Neuronal stem cell (in vitro differentiated cells): ENCODE data around the gene ATF6B.

Experiments used
- DNase-seq: peaks from one replicate; pipeline ENCODE4 v3.0.0-alpha.2; 2013; ENCODE audit warnings: low spot score
- H2AFZ ChIP-seq: one replicate; pipeline ENCODE4 v1.6.1; 2013; ENCODE audit warnings: mild to moderate bottlenecking, low read length, inconsistent platforms
- H2AK5ac ChIP-seq: 2 replicates; pipeline ENCODE4 v1.6.1; 2013; ENCODE audit warnings: low read depth, mild to moderate bottlenecking, inconsistent platforms, low read length, moderate library complexity, mixed read lengths
- H2BK120ac ChIP-seq: 2 replicates; pipeline ENCODE4 v1.6.1; 2013; ENCODE audit warnings: low read depth, mild to moderate bottlenecking, inconsistent platforms, low read length, moderate library complexity, mixed read lengths
- H2BK12ac ChIP-seq: one replicate; pipeline ENCODE4 v1.6.1; 2013; ENCODE audit warnings: low read length, inconsistent platforms
- H2BK15ac ChIP-seq: 2 replicates; pipeline ENCODE4 v1.6.1; 2013; ENCODE audit warnings: mild to moderate bottlenecking, low read length, inconsistent platforms, mixed read lengths
- H2BK5ac ChIP-seq: one replicate; pipeline ENCODE4 v1.6.1; 2013; ENCODE audit warnings: inconsistent platforms, mild to moderate bottlenecking, low read length, moderate library complexity
- H3K14ac ChIP-seq: one replicate; pipeline ENCODE4 v1.6.1; 2013; ENCODE audit warnings: low read length, inconsistent platforms
- H3K18ac ChIP-seq: 2 replicates; pipeline ENCODE4 v1.6.1; 2013; ENCODE audit warnings: low read length, inconsistent platforms
- H3K23ac ChIP-seq: 2 replicates; pipeline ENCODE4 v1.6.1; 2013; ENCODE audit warnings: low read depth, mild to moderate bottlenecking, mixed read lengths, low read length, inconsistent platforms; ENCODE audit not compliant: poor library complexity
- H3K27ac ChIP-seq: replicated peaks from 3 replicates; pipeline ENCODE4 v1.5.1; 2013; ENCODE audit warnings: low read length, inconsistent platforms
- H3K27me3 ChIP-seq, 3 experiments: 2 replicates each; pipeline ENCODE4 v1.6.1; 2013; ENCODE audit warnings: low read length in 3 of 3, mild to moderate bottlenecking in 2 of 3, inconsistent platforms in 1 of 3, low read depth in 1 of 3, mixed read lengths in 1 of 3, moderate library complexity in 1 of 3; ENCODE audit not compliant: control insufficient read depth in 3 of 3, insufficient read depth in 3 of 3
- H3K36me3 ChIP-seq, 2 donors: replicated peaks in 1 of 2; 2 replicates each; pipeline ENCODE4 v1.6.1; 2013; ENCODE audit warnings: low read length in 2 of 2; ENCODE audit not compliant: control insufficient read depth in 2 of 2, insufficient read depth in 2 of 2
- H3K4ac ChIP-seq: 2 replicates; pipeline ENCODE4 v1.6.1; 2013; ENCODE audit warnings: inconsistent platforms, mild to moderate bottlenecking, low read length, moderate library complexity
- H3K4me1 ChIP-seq, 2 donors: 1 replicate in 1 of 2; 2 replicates in 1 of 2; pipeline ENCODE4 v1.6.1; 2013; ENCODE audit warnings: low read length in 2 of 2, low read depth in 1 of 2; ENCODE audit not compliant: control insufficient read depth in 2 of 2, insufficient read depth in 1 of 2
- H3K4me2 ChIP-seq: one replicate; pipeline ENCODE4 v1.6.1; 2013; ENCODE audit warnings: mild to moderate bottlenecking, low read length, inconsistent platforms; ENCODE audit not compliant: insufficient read depth, poor library complexity, severe bottlenecking
- H3K4me3 ChIP-seq, 2 donors: 2 replicates each; pipeline ENCODE4 v1.5.1; 2013; ENCODE audit warnings: low read length in 2 of 2, mild to moderate bottlenecking in 2 of 2, inconsistent platforms in 1 of 2, moderate library complexity in 1 of 2
- H3K79me1 ChIP-seq: one replicate; pipeline ENCODE4 v1.6.1; 2013; ENCODE audit warnings: low read depth, mild to moderate bottlenecking, inconsistent platforms, low read length, moderate library complexity
- H3K9ac ChIP-seq: one replicate; pipeline ENCODE4 v1.6.1; 2013; ENCODE audit warnings: mild to moderate bottlenecking, low read depth, low read length, inconsistent platforms; ENCODE audit not compliant: poor library complexity
- H3K9me3 ChIP-seq, 2 donors: replicated peaks in 1 of 2; 2 replicates each; pipeline versions ENCODE3 to v1.6.1; 2013; ENCODE audit warnings: low read length in 2 of 2, mild to moderate bottlenecking in 2 of 2, inconsistent platforms in 1 of 2, low read depth in 1 of 2, mixed read lengths in 1 of 2, moderate library complexity in 1 of 2; ENCODE audit not compliant: control insufficient read depth in 2 of 2, insufficient read depth in 1 of 2
- H4K8ac ChIP-seq: one replicate; pipeline ENCODE4 v1.6.1; 2013; ENCODE audit warnings: low read depth, mild to moderate bottlenecking, inconsistent platforms, low read length, moderate library complexity
- H4K91ac ChIP-seq: one replicate; pipeline ENCODE4 v1.6.1; 2013; ENCODE audit warnings: low read length, low read depth, mild to moderate bottlenecking, inconsistent platforms; ENCODE audit not compliant: poor library complexity
- WGBS, 2 donors: extraction: QIAGEN DNeasy Blood & Tissue Kit; methylation state at CpG; one replicate each; pipeline ENCODE4 v1.1.7; 2013; ENCODE audit warnings: missing lambda C conversion rate in 2 of 2, mixed read lengths in 1 of 2; ENCODE audit not compliant: insufficient read length in 2 of 2, insufficient replicate concordance in 1 of 2; ENCODE audit errors: extremely low coverage in 2 of 2; 5-methylcytosine and 5-hydroxymethylcytosine counted together

Gene ATF6B

DNA sequence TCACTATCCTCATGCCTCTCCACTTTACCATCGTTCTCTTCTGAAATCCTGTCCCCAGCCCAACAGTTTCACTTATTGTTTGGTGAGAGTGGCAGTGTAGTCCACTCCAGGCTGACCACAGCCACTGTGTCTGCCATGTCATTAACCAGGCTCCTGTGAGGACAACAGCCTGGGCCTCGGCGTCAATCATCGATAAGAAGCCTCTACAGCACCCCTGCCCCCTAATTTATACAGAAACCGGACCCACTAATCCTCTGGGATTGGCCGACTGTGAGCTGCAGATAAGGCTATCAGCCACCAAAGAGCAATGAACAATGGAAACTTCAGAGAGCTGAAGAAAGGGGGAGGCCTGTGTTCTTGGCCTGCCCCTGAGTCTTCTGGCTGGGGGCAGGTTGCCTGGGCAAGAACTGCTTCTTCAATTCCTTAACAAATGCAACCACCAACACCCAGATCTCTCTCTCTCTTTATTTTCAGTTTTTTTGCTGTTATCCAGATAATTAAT, 39.8 kb upstream of the ATF6B start:
- Histone ChIP-seq H2AK5ac (peak overlapping the region; percentile 61), H2BK15ac (peak overlapping the region; percentile 45), H3K36me3 (peaks cover 40 to 82% of the 10 kb centered on the region in 2 donors), H4K8ac (no peak overlapping the region), H3K9me3 (no peaks in the 10 kb centered on the region), H3K9ac (no peak overlapping the region), H3K23ac (peak overlapping the region; percentile 67), H2AFZ (no peak overlapping the region), H3K14ac (no peak overlapping the region), H3K4ac (no peak overlapping the region), H3K4me1 (peaks cover 0 to 32% of the 10 kb centered on the region in 2 donors), H2BK120ac (no peak overlapping the region), H3K27me3 (no peaks in the 10 kb centered on the region), H3K79me1 (peaks cover 7% of the 10 kb centered on the region), H2BK12ac (no peak overlapping the region), H3K18ac (no peak overlapping the region), H3K4me3 (no peak overlapping the region), H3K4me2 (peak overlapping the region; percentile 21), H3K27ac (peak overlapping the region; percentile 85), H4K91ac (no peak overlapping the region), H2BK5ac (peak overlapping the region; percentile 43)
- no peak for DNase-seq
- WGBS, 2 donors, result no CpG with 5 or more reads among the region's 6 CpGs

DNA sequence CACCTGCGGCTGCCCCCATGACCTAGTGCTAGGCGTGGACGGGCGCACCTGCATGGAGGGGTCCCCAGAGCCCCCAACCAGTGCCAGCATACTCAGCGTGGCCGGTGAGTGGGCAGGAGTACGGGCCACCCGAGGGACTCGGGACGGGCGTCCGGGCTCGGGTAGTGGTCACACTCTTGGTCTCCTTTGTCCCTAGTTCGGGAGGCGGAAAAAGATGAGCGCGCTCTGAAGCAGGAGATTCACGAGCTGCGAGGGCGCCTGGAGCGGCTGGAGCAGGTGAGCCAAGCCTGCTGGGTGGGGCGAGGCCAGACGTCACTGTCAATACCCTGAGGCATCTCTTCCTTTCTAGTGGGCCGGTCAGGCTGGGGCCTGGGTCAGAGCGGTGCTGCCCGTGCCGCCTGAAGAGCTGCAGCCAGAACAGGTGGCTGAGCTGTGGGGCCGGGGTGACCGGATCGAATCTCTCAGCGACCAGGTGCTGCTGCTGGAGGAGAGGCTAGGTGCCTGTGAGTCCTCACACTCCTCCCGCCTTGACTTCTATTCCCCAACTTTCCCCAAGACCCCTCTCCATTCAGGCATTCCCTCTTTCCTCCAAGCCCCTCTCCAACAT, 39.2 kb upstream of the ATF6B start:
- no CpG with 5 or more reads among the region's 32 CpGs for WGBS, 2 donors

DNA sequence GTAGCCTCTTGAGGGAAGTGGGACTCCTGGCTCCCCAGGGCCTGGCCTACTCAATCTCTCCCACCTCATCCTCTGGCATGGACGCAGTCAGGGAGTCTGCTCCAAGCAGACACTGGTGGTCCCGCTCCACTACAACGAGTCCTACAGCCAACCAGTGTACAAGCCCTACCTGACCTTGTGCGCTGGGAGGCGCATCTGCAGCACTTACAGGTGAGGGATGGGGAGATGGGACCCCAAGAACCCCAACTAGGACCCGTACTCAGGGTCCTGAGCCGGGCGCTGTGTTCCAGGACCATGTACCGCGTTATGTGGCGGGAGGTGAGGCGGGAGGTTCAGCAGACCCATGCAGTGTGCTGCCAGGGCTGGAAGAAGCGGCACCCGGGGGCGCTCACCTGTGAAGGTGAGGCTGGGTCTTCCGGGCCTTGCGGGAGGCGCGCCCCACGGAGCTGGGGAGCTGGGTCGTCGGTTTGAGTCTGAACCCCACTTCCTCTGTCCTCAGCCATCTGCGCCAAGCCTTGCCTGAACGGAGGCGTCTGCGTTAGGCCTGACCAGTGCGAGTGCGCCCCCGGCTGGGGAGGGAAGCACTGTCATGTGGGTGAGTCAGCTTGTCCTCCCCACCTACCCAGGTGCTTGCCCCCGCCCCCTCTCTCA, 38.5 kb upstream of the ATF6B start:
- Histone ChIP-seq H4K91ac (no peak overlapping the region), H3K4ac (no peak overlapping the region), H2BK12ac (no peak overlapping the region), H2AFZ (no peak overlapping the region), H3K4me1 (peaks cover 0 to 32% of the 10 kb centered on the region in 2 donors), H3K79me1 (peaks cover 7% of the 10 kb centered on the region), H4K8ac (no peak overlapping the region), H3K27ac (peak overlapping the region; percentile 25), H2BK5ac (no peak overlapping the region), H3K27me3 (no peaks in the 10 kb centered on the region), H2BK120ac (peak overlapping the region; percentile 22), H2BK15ac (peak overlapping the region; percentile 23), H3K36me3 (peaks cover 41 to 83% of the 10 kb centered on the region in 2 donors), H3K4me3 (no peak overlapping the region), H2AK5ac (peak overlapping the region; percentile 76), H3K4me2 (no peak overlapping the region), H3K9ac (no peak overlapping the region), H3K9me3 (no peaks in the 10 kb centered on the region), H3K23ac (peak overlapping the region; percentile 67), H3K18ac (peak overlapping the region; percentile 48), H3K14ac (no peak overlapping the region)
- WGBS, 2 donors, result no CpG with 5 or more reads among the region's 30 CpGs
- no peak for DNase-seq

More for the DNA sequence above, 39.2 kb upstream of the ATF6B start:
- peaks cover 41 to 86% of the 10 kb centered on the region in 2 donors for H3K36me3 ChIP-seq
- peak overlapping the region; percentile 67 for H3K23ac ChIP-seq
- H3K4me3 ChIP-seq, result no peak overlapping the region
- no peak overlapping the region for H3K14ac ChIP-seq
- peak overlapping the region; percentile 61 for H2AK5ac ChIP-seq
- H2BK5ac ChIP-seq, result peak overlapping the region; percentile 43
- peak overlapping the region; percentile 45 for H2BK15ac ChIP-seq
- no peak overlapping the region for H4K8ac ChIP-seq
- H3K9me3 ChIP-seq, result no peaks in the 10 kb centered on the region
- no peak overlapping the region for H2AFZ ChIP-seq
- peak overlapping the region; percentile 61 for H3K9ac ChIP-seq
- H3K27ac ChIP-seq, result peak overlapping the region; percentile 85
- DNase-seq, result no peak
- peak overlapping the region; percentile 32 for H3K4ac ChIP-seq
- H3K79me1 ChIP-seq, result peaks cover 7% of the 10 kb centered on the region
- peak overlapping the region; percentile 77 for H3K18ac ChIP-seq
- H3K4me1 ChIP-seq, result peaks cover 0 to 32% of the 10 kb centered on the region in 2 donors
- H2BK12ac ChIP-seq, result peak overlapping the region; percentile 60
- H2BK120ac ChIP-seq, result peak overlapping the region; percentile 57
- no peak overlapping the region for H4K91ac ChIP-seq
- no peak overlapping the region for H3K4me2 ChIP-seq
- H3K27me3 ChIP-seq, result no peaks in the 10 kb centered on the region

DNA sequence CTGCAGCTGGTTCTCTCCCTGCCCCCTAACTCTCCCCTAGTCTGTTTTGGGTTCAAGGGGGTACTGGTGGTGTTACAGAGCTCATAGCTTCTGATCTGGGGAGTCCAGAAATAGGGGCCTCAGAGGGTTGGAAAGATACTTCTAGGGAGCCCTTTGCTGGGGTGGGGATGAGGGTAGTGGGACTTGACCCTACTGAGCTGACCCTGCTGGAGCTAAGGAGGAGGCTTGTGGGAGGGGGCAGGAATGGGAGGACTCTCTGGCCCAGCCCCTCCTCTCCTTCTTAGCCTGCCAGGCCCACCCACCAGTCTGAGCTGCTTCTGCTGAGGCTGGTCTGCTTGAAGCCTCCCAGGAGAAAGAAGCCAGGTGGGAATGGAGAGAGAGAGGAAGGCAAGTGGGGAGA, 36.2 kb upstream of the ATF6B start, which contains the start of gene EGFL8:
Gene EGFL8, plus strand, starts transcription at position 301 of the 400 bp plus-strand sequence. CDS start 1,571 bp downstream, outside the sequence.
- no peaks in the 10 kb centered on the region for H3K9me3 ChIP-seq
- H2BK12ac ChIP-seq, result no peak within 1 kb of the TSS
- H3K14ac ChIP-seq, result no peak within 1 kb of the TSS
- peaks cover 0 to 32% of the 10 kb centered on the region in 2 donors for H3K4me1 ChIP-seq
- H4K8ac ChIP-seq, result no peak within 1 kb of the TSS
- peak within 1 kb of the TSS; percentile 59 for H2BK15ac ChIP-seq
- H3K27me3 ChIP-seq, result no peaks in the 10 kb centered on the region
- H2AK5ac ChIP-seq, result peak within 1 kb of the TSS; percentile 51
- peak within 1 kb of the TSS; percentile 81 for H3K27ac ChIP-seq
- H2BK5ac ChIP-seq, result no peak within 1 kb of the TSS
- H3K79me1 ChIP-seq, result peaks cover 2% of the 10 kb centered on the region
- H3K36me3 ChIP-seq, result peaks cover 20 to 68% of the 10 kb centered on the region in 2 donors
- DNase-seq, result no peak
- no peak within 1 kb of the TSS for H4K91ac ChIP-seq
- H3K9ac ChIP-seq, result no peak within 1 kb of the TSS
- peak within 1 kb of the TSS; percentile 78 for H3K18ac ChIP-seq
- no peak within 1 kb of the TSS for H3K4me3 ChIP-seq
- H2BK120ac ChIP-seq, result no peak within 1 kb of the TSS
- H3K4me2 ChIP-seq, result peak within 1 kb of the TSS; percentile 43
- no peak within 1 kb of the TSS for H2AFZ ChIP-seq
- H3K23ac ChIP-seq, result no peak within 1 kb of the TSS
- H3K4ac ChIP-seq, result no peak within 1 kb of the TSS
